Fibroblast of pulmonary artery (primary cell): ENCODE measurements around the gene C8B.

ENCODE experiments used
- DNase-seq: peaks from one replicate; pipeline ENCODE4 v3.0.0-alpha.2; 2010; ENCODE audit warnings: low read depth
- H3K4me3 ChIP-seq: replicated peaks from 2 replicates; pipeline ENCODE4 v1.5.1; 2011; ENCODE audit warnings: low read depth, mild to moderate bottlenecking, control low read depth, low read length, moderate library complexity
- CTCF ChIP-seq: IDR thresholded peaks from 2 replicates; pipeline ENCODE4 v1.5.1; 2011; ENCODE audit warnings: mild to moderate bottlenecking, control low read depth, low read length, inconsistent platforms; ENCODE audit errors: missing control alignments

Gene C8B

DNA sequence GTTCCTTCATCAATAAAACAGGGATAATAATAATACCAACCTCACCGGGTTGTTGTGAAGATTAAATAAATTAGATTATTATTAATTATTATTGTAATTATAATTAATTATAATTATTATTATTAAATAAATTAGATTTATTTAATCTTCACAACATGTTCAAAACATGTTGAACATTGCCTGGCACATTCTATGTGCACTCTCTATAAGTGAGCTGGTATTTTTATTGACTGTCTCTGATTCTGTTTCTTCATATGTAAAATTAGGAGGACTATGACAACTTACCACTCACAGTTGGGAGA is 834 bp upstream of the C8B start:
- no peak for TF ChIP-seq CTCF
- DNase-seq: no peak
- no peak overlapping the region for H3K4me3 ChIP-seq

DNA sequence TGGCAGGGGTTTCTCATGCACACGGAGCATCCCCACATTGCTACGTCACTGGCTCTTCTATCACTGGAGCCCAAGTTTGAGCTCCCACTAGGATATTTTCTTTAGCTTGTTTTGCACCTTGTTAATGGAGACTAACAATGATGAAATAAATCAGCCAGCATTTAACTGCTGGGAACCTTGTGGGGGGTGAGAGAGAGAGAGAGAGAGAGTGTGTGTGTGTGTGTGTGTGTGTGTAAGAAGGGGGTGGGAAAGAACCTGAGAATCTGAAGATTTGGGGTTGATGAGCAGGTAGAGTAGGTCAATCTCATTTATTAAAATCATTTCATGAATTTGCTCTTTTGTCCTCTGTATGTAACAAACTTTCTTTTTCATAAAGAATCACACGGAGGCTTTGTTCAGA is 624 bp downstream of the C8B start:
- no peak for DNase-seq
- TF ChIP-seq CTCF: no peak
- no peak overlapping the region for H3K4me3 ChIP-seq

DNA sequence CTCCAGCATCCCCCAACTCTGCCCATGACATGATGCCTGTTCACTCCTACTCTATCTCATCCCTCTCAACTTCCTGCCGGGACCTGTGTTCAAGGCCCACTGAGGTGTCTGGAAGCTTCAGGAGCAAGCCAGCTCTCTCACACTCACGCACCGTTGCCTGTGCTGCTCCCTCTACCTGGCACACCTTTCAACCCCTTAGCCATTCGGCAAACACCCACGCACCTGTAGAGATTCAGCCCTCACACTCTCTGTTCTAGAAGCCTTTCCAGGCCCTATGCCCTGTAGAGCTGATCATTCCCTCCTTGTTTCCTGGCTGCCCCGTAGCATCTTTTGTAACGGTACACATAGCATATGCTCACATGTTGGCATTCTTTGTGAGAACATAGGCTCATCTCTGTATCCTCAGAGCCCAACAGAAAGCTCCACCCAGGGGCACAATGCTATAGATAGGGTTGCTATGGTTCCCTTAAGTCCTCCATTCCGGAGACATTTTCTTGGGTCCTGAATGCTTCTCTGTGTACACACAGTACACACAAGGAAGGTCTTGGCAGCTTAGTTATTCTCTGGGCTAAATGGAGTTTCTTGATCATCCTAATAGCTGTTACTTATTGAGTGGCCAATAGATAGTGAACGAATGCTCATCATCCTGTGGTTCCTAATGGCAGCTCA is 1.3 kb downstream of the C8B start:
- no peak overlapping the region for H3K4me3 ChIP-seq
- no peak for TF ChIP-seq CTCF

GRCh38 chr1:56963667-56964066 is 2.1 kb downstream of the C8B start:
- peak; percentile 7 for DNase-seq
- H3K4me3 ChIP-seq: no peak overlapping the region
- TF ChIP-seq CTCF: no peak

More for the DNA sequence above, 1.3 kb downstream of the C8B start:
- DNase-seq: no peak

GRCh38 chr1:56961426-56961825 is 4.4 kb downstream of the C8B start:
- DNase-seq: no peak
- no peak for TF ChIP-seq CTCF
- no peak overlapping the region for H3K4me3 ChIP-seq

DNA sequence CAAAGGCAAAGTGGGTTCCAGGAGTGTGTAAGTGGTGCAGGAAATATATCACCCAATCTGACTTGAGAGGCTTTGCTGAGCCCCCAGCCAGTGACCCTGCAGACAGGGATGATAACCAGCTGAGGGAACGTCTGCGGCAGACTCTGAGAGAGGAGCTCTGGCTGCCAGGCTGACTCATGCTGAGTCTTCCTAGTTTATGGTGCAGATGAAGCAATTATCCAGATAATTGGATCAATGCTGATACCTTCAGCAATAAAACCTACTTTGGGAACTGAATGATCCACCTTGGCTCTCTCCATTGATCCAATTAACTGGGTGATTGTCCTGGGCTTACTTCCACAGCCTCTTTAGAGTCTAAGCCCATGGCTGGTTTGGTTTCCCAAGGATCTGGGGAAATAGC is 7.3 kb downstream of the C8B start:
- TF ChIP-seq CTCF: no peak

GRCh38 chr1:56957931-56958330 is 7.9 kb downstream of the C8B start:
- no peak overlapping the region for H3K4me3 ChIP-seq
- DNase-seq: no peak
- no peak for TF ChIP-seq CTCF

More for the DNA sequence above, 7.3 kb downstream of the C8B start:
- no peak overlapping the region for H3K4me3 ChIP-seq
- no peak for DNase-seq
